Gastroesophageal sphincter (tissue), 3 donors: Measurements from ENCODE around the gene UNKL.
"Not testable (repeated sequence)": the region's sequence is repeated elsewhere in the genome, so short reads cannot be mapped to it uniquely, and the experiment has no call there.

Source experiments
- CTCF ChIP-seq, 4 experiments: fragments of 200-600 bp in 2 of 4; fragments of 450-650 bp in 2 of 4; sonication (generic) in 1 of 4; IDR thresholded peaks; one replicate each; pipeline ENCODE4 v1.5.1; 2017 to 2019; ENCODE audit warnings: antibody characterized with exemption in 4 of 4, mild to moderate bottlenecking in 2 of 4, moderate library complexity in 2 of 4
- EP300 ChIP-seq: sonication (generic); formaldehyde crosslinking; IDR thresholded peaks from one replicate; pipeline ENCODE4 v1.6.1; 2017; ENCODE audit warnings: antibody characterized with exemption, mild to moderate bottlenecking
- POLR2A ChIP-seq, 2 donors: fragments of 450-650 bp; IDR thresholded peaks; one replicate each; pipeline ENCODE4 v1.6.1; 2017; ENCODE audit warnings: antibody characterized with exemption in 2 of 2, mild to moderate bottlenecking in 2 of 2, moderate library complexity in 1 of 2
- POLR2AphosphoS5 ChIP-seq: sonication (generic); formaldehyde crosslinking; IDR thresholded peaks from one replicate; pipeline ENCODE4 v1.6.1; 2017; ENCODE audit warnings: antibody characterized with exemption

GRCh38 chr16:1439699-1440074 is 25.2 kb upstream of the UNKL start:
- not testable (repeated sequence) for TF ChIP-seq CTCF (IDR thresholded peaks at IDR 0.05); POLR2A (IDR thresholded peaks at IDR 0.05); POLR2AphosphoS5; EP300
